ENCODE measurements around the gene FER1L5. TPM values are rescaled to one million over a fixed set of nuclear protein-coding genes. Genes with fewer than 3 reads are reported as not detected.

The FER1L5 gene
- total RNA-seq, 1 experiment from 2014 or later = 0.91 TPM

GRCh38 chr2:96633641-96634040, 8.9 kb upstream of the FER1L5 start:
- peaks cover 62% of the 10 kb centered on the region for H3K79me2 ChIP-seq (ENCODE audit: insufficient read depth, low read length)
- H4K20me1 ChIP-seq (ENCODE audit: insufficient read depth) = no peaks in the 10 kb centered on the region
- no peak overlapping the region for H3K4me2 ChIP-seq (ENCODE audit: low read length)
- H2AFZ ChIP-seq (ENCODE audit: low read depth, low read length, poor library complexity, severe bottlenecking) = no peak overlapping the region
- ChIA-PET POLR2A (no interaction called here), CTCF (no interaction called here), RAD21 (ENCODE audit: low non-redundant PET in 1 of 2, low total read pairs in 2 of 2, uncharacterized antibody in 2 of 2, unreplicated experiment in 2 of 2) (no interaction called here)
- no peak for DNase-seq (ENCODE audit: low read depth, low spot score)
- H3K9ac ChIP-seq (ENCODE audit: low read length) = no peak overlapping the region
- no peaks in the 10 kb centered on the region for H3K9me3 ChIP-seq (ENCODE audit: control insufficient read depth in 1 of 2, insufficient read depth in 1 of 2, low read depth in 1 of 2, low read length in 2 of 2)
- H3K36me3 ChIP-seq (ENCODE audit: control insufficient read depth in 1 of 2, insufficient read depth in 2 of 2, low read length in 2 of 2) = peaks cover 25 to 35% of the 10 kb centered on the region in 2 experiments
- no peak for TF ChIP-seq CBX3 (IDR thresholded peaks at IDR 0.05; ENCODE audit: low read depth)
- no peak for TF ChIP-seq CTCF (IDR thresholded peaks at IDR 0.05 in 2 of 3, conservative IDR thresholded peaks at IDR 0.05 in 1 of 3; ENCODE audit: borderline replicate concordance in 1 of 3, insufficient read depth in 1 of 3, low read depth in 2 of 3, low read length in 2 of 3)
- TF ChIP-seq POLR2AphosphoS5 (IDR thresholded peaks at IDR 0.05; ENCODE audit: low read depth, low read length) = no peak
- no peak for TF ChIP-seq MAX (IDR thresholded peaks at IDR 0.05)
- TF ChIP-seq ATF3 (IDR thresholded peaks at IDR 0.05) = no peak
- TF ChIP-seq RAD21 (IDR thresholded peaks at IDR 0.05; ENCODE audit: low read depth) = no peak
- TF ChIP-seq ZNF274 (IDR thresholded peaks at IDR 0.05; ENCODE audit: low read depth, low read length) = no peak
- no peak for TF ChIP-seq JUND (IDR thresholded peaks at IDR 0.05)
- no peak for TF ChIP-seq REST (IDR thresholded peaks at IDR 0.05; ENCODE audit: low read depth)
- TF ChIP-seq ELF1 (IDR thresholded peaks at IDR 0.05; ENCODE audit: borderline replicate concordance, low read depth) = no peak
- TF ChIP-seq TCF7L2 (IDR thresholded peaks at IDR 0.05; ENCODE audit: borderline replicate concordance, extremely low read depth, insufficient read depth, insufficient read length) = no peak
- TF ChIP-seq POLR2A (IDR thresholded peaks at IDR 0.05; ENCODE audit: borderline replicate concordance, extremely low read depth, insufficient read depth, insufficient read length) = no peak
- no peak for TF ChIP-seq CEBPB (IDR thresholded peaks at IDR 0.05; ENCODE audit: low read depth)
- no peak for TF ChIP-seq EGR1 (IDR thresholded peaks at IDR 0.05; ENCODE audit: low read depth)
- H3K4me1 ChIP-seq (ENCODE audit: control insufficient read depth in 1 of 2, insufficient read depth in 2 of 2, low read length in 2 of 2) = peaks cover 6 to 18% of the 10 kb centered on the region in 2 experiments; a peak in 3 of 4 replicates
- H3K27ac ChIP-seq (ENCODE audit: low read depth, low read length) = no peak overlapping the region
- ATAC-seq = no peak
- no peaks in the 10 kb centered on the region for H3K27me3 ChIP-seq (ENCODE audit: insufficient read depth, low read length)
- intact Hi-C loops (cut with micrococcal nuclease) = loop anchor here (1.0 to 10.0 kb wide), 2 partner anchors 18 to 131 kb away; partner anchors contain the start of gene CNNM4
- no TSS peak for BruUV-seq (replicated peaks)
- H3K9me2 ChIP-seq (ENCODE audit: insufficient read depth) = no peaks in the 10 kb centered on the region
- no peak overlapping the region for H3K4me3 ChIP-seq (replicated peaks in 1 of 2; ENCODE audit: low read depth in 1 of 2, low read length in 2 of 2)
